TTC549 (cell line): Measurements from ENCODE around the gene PSMB2.
"Not testable (repeated sequence)": the region's sequence is repeated elsewhere in the genome, so short reads cannot be mapped to it uniquely, and the experiment has no call there.

Experiments
- FAIRE-seq: peaks from 2 replicates; lab custom pipeline; 2012; peaks lifted over from hg19 to GRCh38; lab: Jason Lieb, UNC

The PSMB2 gene

DNA sequence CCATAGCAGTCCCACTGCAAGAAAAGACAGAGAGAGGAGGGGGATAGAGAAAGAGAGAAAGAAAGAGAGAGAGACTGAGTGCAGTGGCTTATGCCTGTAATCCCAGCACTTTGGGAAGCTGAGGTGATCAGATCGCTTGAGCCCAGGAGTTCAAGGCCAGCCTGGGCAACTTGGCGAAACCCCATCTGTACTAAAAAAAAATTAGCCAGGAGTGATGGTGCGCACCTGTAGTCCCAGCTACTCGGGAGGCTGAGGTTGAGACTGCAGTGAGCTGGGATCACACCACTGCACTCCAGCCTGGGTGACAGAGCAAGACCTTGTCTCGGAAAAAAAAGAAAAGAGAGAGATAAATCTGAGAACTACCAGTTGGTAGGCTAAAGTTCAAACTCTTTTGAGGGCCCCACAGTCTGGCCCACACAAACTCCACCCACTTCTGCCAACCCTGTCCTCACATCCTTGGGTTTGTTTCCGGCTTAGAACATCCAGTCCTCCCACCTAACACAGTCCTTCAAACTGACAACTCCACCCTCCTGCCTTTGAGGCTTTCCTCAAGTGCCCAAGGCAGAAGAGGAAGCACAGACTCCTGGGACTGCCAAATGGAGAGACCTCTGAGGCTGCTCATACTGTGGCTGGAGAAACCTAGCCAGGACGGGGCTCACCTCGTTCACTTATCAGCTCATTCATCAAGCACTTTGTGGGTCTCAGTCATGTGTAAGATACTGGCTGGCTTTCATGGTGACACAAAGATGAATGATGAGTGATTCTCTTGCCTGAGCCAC, 48.1 kb downstream of the PSMB2 start:
- FAIRE-seq, result no peak

DNA sequence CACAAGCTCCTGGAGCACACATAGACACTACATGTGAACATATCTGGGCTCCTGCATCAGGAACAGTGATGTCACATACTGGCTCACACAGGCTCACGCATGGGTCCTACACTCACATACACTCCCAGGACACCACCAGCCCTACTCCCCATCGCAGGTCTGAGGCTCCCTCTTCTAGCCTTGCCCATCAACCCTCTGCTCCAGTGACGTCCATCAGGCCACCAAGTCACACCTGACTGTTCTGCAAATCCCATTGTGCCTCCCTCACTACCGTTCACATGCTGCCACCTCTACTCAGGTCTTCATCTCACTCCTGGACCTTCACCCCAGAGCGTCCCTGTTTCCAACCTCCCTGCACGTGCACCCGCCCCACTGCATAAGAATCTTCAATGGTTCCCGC, 50.1 kb downstream of the PSMB2 start:
- no peak for FAIRE-seq

DNA sequence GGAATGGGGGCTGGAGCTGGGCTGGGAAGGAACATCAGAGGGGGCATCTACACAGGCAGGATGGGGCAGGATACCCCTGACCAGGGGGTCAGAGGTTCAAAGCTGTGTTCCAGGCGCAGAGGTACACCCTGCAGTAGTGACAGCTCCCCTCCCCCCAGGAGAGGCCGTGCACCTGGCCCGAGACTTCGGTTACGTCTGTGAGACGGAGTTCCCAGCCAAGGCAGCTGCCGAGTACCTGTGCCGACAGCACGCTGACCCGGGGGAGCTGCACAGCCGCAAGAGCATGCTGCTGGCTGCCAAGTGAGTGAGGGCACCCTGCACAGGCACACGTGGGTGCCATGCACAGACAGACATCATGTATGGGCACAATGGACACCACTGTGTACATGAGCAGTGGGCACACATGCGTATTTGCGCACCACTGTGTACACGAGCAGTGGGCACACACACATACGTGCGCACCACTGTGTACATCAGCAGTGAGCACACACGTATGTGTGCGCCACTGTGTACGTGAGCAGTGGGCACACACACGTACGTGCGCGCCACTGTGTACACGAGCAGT, 50.8 kb downstream of the PSMB2 start:
- no peak for FAIRE-seq

DNA sequence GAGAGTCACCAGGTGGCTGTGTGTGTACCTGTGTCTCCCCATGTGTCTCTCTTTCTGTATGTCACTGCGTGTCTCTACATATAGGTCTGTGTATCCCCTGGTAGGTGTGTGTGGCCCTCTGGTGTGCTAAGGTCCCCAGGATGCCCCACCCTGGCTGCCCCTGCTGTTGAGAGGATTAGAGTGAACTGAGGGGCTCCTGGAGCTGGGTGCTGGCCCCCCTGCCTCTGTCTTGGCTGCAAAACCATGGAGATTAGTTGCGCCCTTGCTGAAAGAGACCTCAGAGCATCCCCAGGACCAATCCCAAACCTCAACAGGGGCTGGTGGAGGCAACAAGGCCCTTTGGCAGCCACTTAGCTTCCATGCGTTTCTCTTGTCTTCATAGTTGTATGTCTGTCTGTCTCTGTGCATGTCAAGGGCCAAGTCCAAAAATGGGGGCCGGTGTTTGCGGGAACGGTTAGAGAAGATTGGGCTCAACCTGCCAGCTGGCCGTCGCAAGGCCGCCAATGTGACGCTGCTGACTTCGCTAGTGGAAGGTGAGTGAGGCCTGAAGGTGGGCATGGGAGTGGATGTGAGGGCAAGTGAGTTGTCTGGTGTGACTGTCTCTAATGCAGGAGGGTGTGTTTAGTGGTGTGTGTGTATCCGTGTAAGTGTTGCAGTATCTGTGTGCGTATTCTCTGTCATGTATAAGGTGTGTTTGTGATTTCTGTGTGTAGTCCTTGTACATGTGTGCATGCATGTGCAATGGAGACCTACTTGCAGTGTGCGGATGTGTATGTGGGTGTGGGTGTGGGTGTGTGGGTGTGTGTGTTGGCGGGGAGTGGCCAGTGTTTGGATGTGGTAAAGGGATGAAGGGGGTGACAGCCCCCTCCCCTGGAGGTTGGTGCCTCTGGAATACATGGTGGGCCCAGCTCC, 51.6 kb downstream of the PSMB2 start:
- no peak for FAIRE-seq

DNA sequence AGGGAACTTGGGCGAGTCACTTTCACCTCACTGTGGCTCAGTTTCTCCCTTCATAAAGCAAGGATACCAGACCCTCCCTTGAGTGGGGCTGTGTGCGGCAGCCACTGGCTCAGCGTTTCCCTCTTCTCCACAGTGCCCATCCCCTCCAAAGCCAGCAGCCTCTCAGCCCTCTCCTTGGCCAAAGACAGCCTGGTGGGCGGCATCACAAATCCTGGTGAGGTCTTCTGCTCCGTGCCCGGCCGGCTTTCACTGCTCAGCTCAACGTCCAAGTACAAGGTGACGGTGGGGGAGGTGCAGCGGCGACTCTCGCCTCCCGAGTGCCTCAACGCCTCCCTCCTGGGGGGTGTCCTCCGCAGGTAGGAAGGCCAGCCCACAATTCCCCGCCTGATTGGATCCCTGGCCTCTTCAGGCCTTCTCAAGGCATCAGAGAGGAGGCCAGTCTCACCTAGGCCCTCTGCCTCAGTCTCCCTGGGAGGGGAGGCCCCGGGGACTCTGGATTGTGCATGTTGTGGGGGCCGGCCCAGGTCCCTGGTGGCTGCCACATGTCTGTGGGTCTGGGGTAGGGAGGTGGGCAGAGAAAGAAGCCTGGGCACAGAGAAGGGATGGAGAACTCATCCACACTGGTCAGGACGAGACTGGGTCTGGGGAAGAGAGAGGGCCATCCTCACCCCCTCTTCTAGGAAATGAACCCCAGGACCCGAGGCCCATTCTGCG, 53.0 kb downstream of the PSMB2 start:
- FAIRE-seq, result no peak

DNA sequence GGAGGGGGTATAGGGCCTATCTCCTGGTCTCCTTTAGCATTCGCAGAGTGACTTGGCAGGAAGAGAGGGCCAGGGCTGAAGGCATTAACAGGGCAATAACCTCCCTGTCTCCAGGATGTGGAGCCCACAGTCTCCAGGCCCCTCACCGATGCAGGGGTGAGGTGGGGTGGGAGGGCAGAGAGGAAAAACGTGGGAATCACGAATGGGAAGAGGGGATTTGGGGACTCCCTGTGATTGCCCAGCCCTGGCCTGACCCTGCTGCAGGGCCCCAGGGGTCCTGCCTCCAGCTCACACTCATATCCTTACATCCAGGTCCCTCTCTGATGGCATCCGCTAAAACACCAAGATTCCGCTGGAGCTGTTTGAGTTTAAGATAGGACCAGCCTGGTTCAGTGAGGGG, 53.6 kb downstream of the PSMB2 start:
- FAIRE-seq, result no peak

DNA sequence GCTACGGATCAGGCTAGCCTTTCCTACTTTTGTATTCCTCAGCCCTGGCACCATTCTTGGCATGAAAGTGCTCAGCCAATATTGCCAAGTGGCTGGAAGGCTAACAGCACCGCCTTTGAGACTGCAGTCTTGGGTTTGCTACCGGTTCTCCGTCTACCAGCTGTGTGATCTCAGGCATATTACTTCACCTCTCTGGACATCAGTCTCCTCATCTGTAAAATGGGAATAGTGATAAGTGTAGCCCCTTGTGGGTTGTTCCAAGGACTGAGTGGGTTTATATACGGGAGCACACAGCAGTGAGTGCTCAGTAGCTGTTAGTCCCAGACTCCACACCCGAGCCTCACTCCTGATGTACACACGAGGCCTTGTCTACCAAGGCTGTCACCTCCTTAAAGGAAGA, 54.5 kb downstream of the PSMB2 start:
- FAIRE-seq, result no peak

DNA sequence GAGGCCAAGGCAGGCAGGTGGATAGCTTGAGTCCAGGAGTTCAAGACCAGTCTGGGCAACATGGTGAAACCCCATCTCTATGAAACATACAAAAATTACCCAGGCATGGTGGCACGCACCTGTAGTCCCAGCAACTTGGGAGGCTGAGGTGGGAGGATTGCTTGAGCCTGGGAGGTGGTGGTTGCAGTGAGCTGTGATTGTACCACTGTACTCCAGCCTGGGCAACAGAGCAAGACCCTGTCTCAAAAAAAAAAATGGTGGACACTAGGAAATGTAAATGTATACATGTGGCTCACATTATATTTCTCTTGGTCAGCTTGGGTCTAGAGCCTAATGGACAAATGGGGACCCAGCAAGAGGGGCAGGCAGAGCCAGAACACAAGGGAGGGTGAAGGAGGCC, 55.5 kb downstream of the PSMB2 start:
- FAIRE-seq, result not testable (repeated sequence)

DNA sequence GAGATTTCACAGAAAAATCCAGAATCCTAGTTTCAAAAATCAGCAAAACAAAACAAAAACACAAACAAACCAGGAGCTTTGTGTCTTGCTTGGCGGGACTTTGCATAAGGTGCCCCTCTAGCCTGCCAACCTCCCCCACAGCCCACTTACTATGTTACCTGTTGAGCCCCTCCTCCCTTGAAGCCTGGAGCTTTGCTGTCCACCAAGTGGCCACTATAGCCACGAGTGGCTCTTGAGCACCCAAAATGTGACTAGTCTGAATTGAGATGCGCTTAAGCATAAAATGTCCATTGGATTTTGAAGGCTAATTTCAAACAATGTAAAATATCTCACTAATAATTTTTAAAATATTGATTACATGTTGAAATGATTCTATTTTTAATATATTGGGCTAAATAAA, 56.0 kb downstream of the PSMB2 start:
- FAIRE-seq, result no peak

DNA sequence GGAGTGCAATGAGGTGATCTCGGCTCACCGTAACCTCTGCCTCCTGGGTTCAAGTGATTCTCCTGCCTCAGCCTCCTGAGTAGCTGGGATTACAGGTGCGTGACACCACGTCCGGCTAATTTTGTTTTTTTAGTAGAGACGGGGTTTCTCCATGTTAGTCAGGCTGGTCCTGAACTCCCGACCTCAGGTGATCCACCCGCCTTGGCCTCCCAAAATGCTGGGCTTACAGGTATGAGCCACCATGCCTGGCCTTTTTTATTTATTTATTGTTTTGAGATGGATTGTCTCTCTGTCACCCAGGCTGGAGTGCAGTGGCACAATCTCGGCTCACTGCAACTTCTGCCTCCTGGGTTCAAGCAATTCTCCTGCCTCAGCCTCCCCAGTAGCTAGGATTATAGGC, 59.7 kb downstream of the PSMB2 start:
- FAIRE-seq, result not testable (repeated sequence)

DNA sequence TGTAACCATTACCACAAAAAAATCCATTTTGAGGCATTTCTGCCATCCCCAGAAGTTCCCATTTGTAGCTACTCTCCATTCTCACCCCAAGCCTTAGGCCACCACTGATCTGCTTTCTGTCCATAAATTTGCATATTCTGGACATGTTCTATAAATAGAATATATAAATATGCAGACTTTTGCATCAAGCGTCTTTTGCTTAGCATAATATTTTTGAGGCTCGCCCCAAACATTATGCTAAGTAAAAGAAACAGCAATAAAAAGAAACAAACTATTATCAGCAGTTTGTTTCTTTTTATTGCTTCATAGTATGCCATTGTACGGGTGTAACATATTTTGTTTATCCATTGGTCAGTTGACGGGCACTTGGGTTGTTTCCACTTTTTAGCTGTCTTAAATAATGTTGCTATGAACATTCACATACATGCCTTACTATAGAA, 60.4 kb downstream of the PSMB2 start:
- no peak for FAIRE-seq

DNA sequence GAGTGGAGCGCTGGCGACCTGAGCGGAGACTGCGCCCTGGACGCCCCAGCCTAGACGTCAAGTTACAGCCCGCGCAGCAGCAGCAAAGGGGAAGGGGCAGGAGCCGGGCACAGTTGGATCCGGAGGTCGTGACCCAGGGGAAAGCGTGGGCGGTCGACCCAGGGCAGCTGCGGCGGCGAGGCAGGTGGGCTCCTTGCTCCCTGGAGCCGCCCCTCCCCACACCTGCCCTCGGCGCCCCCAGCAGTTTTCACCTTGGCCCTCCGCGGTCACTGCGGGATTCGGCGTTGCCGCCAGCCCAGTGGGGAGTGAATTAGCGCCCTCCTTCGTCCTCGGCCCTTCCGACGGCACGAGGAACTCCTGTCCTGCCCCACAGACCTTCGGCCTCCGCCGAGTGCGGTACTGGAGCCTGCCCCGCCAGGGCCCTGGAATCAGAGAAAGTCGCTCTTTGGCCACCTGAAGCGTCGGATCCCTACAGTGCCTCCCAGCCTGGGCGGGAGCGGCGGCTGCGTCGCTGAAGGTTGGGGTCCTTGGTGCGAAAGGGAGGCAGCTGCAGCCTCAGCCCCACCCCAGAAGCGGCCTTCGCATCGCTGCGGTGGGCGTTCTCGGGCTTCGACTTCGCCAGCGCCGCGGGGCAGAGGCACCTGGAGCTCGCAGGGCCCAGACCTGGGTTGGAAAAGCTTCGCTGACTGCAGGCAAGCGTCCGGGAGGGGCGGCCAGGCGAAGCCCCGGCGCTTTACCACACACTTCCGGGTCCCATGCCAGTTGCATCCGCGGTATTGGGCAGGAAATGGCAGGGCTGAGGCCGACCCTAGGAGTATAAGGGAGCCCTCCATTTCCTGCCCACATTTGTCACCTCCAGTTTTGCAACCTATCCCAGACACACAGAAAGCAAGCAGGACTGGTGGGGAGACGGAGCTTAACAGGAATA, 64.0 kb downstream of the PSMB2 start:
- no peak for FAIRE-seq

DNA sequence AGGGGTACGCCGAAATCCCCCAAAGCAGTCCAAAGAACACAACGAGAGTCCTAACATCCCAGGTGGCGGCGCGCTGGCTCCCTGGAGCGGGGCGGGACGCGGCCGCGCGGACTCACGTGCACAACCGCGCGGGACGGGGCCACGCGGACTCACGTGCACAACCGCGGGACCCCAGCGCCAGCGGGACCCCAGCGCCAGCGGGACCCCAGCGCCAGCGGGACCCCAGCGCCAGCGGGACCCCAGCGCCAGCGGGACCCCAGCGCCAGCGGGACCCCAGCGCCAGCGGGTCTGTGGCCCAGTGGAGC, 64.6 kb downstream of the PSMB2 start:
- not testable (repeated sequence) for FAIRE-seq

DNA sequence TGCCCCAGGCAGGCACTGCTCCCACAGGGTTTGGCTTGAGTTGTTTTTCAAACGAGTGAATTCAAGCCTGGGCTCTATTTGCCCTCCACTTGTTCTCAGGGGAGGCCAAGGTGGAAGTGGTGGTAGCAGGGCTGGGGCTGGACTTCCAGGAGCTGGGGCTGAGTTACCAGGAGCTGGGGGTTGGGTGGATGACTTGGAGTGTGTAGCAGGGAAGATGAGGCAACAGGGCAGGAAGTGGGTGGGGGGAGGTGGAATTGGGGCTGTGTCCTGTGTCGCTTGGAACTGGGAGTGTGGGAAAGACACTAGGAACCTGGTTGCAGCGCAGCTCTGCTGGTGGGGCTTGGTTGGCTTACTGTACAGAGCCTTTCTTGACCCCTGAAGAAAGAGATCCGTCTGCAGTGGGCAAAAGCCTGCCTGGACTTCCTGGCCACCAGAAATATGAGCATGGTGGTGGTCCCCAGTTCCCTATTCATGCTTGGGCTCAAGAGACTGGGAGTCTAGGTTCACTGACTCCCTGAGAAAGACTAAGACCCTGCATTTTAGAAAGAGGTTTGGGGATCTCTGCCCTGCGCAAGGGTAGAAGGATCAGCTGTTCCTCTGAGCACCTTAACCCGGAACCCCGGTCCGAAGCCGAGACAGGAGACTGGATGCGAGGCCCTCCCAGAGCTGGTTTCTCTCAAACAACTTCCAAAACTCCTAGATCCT, 65.1 kb downstream of the PSMB2 start:
- no peak for FAIRE-seq

DNA sequence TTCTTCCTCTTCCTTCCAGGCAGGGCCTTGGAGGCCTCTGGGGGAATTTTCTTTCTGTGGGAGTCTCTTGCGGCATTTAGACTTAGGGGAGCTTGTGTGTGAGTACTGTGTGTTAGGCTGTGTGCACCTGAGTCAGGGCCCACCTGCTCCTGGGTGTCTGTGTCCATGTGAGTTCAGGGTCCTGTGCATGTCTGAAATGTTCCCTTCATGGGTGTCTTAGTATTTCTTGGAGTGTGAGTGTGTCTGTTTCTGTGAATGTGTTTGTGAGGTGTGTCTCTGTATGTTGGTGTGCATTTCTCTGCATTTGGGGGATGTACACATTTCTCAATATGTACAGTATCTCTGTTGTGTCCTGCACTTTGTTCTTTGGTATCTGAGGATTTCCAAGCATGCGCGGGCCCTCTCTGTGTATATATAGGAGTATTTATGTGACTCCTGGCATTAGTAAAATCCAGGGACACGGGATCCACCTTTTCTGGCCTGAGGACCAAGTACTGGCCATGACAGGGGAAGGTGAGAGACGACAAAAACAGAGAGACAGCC, 65.8 kb downstream of the PSMB2 start:
- FAIRE-seq, result no peak

DNA sequence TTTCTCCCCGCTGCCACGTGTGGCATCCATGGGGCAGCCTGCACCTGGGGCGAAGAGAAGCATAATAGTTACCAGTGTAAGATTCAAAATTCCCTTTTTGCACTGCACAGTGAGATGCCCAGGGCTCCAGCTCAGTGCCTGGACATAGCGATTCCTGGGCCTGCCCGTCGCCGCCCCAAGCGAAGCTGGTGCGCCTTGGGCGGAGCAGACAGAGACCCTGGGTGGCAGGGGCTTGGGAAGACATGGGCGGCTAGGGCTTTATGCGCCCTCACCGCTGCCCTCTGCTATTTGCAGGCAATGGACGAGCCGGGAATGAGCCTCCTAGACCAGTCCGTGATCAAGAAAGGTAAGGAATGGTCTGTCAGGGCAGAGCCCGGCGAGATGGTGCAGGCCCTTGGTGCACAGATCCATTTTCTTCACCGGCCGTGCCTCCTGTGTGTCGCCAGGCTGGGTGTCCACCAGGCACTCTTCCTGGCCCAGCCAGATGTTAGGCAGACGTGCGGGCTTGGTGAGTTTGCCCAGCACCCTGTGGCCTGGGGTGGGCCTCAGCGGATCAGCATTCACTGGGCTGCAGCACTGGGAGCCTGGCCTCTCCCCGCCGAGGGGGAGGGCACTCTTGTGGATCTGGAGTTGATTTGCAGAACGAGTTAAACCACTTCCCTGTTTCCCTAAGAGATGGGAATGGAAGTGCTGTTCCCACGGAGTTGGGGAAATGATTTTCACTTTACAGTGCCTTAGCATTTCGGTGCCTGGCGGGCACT, 66.5 kb downstream of the PSMB2 start:
- no peak for FAIRE-seq

DNA sequence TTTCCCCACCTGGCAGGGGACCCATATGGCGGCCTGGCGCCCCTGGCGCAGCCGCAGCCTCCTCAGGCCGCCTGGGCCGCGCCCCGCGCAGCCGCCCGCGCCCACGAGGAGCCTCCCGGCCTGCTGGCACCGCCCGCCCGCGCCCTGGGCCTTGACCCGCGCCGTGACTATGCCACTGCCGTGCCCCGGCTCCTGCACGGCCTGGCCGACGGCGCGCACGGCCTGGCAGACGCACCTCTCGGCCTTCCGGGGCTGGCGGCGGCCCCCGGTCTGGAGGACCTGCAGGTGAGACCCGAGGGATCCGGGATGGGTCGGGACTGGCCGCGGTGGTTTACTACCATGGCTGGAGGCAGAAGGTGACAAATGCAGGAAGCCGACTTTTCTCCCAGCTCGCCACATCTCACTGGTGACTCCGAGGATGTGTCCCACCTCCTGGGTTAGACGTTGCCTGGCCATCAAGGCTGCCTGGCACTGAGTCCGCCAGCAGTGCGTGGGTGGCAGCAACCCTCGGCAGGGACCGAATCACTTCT, 67.1 kb downstream of the PSMB2 start:
- FAIRE-seq, result no peak

DNA sequence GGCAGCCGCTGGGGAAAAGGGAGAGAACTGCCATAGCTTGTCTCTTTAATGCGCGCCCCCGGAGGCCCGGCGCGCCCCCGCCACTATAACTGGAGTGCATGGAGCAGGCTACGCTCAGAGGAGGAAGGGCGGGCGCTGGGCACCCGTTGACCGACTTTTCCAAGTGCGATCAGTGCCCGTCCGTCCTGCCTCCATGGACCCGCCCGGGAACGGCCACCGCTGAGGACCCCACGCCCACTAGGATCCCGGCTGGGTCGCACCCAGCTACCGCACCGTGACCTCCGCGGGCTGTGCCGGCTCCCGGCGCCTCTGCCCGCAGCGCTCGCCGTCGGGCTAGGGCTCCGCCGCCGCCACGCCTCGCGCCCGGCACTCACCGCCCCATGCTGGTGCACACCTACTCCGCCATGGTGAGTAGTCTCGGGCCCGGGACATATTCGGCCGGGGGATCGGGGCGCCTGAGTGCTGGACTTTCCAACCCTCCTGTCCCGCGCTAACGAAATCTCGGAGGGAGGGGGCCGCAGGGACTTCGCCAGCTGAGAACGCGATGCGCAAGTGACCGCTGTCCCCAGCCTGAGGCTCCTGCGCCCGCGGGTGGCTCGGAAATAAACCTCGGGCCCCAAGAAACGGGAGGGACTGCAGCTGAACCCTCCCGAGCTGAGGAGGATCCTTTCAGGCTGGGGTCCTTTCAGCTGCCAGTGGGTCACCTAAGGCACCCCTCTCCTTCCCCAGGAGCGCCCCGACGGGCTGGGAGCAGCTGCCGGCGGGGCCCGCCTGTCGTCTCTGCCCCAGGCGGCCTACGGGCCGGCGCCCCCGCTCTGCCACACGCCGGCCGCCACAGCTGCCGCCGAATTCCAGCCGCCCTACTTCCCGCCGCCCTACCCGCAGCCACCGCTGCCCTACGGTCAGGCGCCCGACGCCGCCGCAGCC, 67.9 kb downstream of the PSMB2 start, which contains the start of gene TFAP2E:
TFAP2E (plus strand) TSS at position 117 of the 927 bp plus-strand sequence; CDS start at position 381, 264 bp downstream.
- FAIRE-seq, result no peak
